Fibroblast of skin of right quadriceps (primary cell): ENCODE measurements around the gene PAEP.
A peak's percentile ranks its signal among the peaks of the same experiment; 100 is the strongest.

Experiments used
- DNase-seq: peaks from one replicate; pipeline ENCODE4 v3.0.0-alpha.2; 2013

Gene PAEP

GRCh38 chr9:135602789-135603481 is 41.4 kb downstream of the PAEP start:
- peak; percentile 17 for DNase-seq

DNA sequence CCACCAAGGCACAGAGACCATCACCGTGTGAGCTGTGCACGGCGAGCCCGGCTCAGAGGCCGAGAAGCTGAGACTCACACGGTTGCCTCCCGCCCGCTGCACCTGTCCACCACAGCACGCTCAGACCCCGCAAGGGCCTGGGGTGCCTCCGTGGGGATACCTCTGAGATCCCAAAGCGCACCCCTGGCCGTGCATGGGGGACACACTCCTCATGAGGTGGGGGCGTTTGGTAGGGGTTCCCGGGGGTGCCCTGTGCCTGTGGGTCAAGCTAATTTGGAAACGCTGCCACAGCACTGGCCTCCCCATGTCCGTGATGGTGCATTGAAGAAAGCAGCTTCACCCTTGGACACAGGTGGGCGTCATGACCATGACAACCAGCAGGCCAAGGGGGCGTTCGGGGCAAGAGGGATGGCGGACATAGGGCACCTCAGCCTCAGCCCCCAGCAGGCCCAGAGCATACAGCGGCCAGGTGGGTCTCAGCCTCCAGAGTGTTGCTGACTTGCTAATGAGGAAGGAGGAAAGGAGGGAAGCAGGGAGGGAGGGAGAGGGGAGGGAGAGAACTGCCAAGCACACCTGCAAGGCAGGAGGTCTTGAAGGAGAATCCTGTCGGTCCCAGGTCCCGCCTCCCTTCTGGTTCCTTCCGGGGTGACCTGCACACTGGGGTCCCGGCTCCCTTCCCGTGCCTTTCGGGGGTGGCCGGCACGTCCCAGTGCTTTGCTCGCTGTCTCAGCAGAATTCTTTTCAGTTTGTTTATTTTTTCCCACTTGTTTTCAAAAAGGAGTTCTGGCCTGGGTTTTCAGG is 43.1 kb downstream of the PAEP start:
- DNase-seq = no peak

DNA sequence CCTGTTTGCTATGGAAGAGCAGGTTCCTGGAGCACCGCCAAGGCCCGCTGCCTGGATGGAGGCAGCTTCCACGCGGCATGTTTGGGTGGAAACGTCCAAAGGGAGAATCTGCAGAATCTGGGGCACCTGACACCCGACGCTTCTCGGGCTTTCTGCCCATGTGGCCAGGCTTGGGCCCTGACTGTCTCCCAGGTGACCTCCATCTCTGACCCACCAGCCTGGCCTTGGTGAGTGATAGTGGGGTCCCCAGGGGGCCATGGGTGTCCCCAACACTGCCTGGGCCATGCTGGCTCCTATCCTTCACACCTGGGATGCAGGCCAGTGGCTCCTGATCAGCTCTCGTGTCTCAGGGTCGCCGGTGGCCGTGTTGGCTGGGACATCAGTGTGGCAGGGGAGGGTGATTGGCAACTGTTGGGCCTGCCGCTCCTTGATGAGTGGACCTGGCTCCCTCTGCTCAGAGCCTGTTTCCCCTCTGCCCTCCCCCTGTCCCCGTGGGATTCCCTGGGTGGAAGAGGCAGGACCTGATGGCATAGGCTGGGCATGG is 43.8 kb downstream of the PAEP start:
- no peak for DNase-seq

- no peak for DNase-seq
Observed at GRCh38 chr9:135606885-135607259, 45.3 kb downstream of the PAEP start.

GRCh38 chr9:135607401-135608293 is 46.1 kb downstream of the PAEP start:
- DNase-seq = no peak

DNA sequence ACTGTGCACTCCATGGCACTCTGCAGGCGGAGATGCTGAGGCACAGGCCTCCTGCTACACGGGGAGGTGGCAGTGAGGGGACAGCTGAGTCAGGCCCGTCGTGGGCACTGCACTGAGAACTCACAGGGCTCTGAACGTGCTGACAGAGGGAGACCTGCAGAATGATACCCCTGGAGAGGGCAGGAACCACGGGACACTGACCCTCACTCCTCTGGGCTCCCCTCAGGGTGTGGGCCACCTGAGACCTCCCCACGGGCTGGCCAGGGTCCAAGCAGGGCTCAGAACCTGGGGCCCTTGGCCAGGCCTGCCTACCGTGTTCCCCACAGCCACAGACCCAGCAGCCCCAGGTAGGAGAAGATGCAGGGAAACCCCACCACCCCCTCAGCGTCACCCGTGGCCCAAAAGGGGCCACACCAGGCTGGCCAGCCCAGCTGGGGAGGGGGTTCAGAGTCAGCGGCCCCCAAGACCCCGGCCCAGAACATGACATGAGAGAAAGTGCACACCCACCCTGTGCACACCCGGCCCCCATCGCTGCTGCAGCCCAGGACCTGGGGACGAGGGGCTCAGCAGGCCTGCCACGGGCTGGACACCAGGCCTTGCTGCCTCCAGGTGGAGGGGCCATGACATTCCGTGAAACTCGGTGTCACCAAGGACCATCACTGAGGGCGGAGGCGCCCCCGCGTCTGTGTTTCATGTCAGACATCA is 46.9 kb downstream of the PAEP start:
- DNase-seq = no peak

GRCh38 chr9:135608999-135609317 is 47.4 kb downstream of the PAEP start:
- no peak for DNase-seq

GRCh38 chr9:135609366-135609955 is 47.9 kb downstream of the PAEP start:
- DNase-seq = no peak

GRCh38 chr9:135610290-135611141 is 49.0 kb downstream of the PAEP start:
- DNase-seq = no peak

- DNase-seq = no peak
Observed at GRCh38 chr9:135611142-135611874, 49.8 kb downstream of the PAEP start.

DNA sequence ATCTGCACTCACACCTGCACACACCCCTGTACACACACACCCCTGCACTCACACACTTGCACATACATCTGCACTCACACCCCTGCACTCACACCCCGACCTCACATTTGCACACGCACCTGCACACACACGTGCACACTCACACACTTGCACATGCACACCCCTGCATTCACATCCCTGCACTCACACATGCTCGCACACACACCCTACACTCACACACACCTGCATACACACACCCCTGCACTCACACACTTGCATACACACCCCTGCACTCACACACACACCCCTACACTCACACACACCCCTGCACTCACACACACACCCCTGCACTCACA is 50.3 kb downstream of the PAEP start:
- DNase-seq = no peak

- no peak for DNase-seq
Observed at GRCh38 chr9:135612437-135612836, 50.9 kb downstream of the PAEP start.

DNA sequence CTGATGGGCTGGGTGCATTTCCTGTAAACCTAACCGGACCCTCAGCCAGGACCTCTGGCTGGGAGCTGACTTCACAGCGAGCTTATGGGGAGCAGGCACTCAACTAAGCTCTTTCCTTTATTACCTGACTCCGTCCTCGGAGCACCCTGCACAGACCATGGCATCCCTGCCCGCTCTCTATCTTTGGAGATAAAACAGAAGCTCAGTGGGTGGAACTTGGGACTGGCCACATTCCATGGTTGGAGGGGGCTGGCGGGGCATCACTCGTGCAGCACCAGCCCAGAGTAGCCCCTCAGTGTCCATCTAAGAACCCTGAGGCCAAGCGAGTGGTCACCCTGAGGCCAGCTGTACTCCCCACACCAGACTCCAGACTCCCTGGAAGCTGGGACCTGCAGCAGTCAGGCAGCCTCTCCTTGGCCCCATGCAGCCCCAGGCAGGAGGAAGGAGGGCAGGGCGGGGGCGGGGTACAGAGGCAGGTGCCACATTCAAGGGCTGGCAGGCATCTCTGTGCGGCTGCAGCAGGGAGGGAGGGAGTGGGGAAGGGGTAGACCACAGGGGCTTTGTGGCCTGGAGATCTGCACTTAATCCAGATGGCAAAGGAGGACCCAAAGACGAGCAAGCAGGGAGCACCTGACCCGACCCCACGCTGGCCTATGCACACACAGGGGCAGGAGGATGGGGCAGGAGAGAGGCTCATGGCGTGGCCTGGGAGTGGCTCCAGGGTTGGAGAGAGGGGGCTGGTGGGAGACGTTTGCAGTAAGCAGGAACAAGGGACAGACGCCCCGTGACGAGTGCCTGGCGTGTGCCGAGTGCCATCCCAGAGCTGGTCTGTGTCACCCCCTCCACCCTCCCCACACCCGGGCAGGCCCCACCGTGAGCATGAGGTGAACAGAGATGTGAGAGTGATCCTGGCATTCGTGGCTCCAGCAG is 51.7 kb downstream of the PAEP start:
- no peak for DNase-seq

DNA sequence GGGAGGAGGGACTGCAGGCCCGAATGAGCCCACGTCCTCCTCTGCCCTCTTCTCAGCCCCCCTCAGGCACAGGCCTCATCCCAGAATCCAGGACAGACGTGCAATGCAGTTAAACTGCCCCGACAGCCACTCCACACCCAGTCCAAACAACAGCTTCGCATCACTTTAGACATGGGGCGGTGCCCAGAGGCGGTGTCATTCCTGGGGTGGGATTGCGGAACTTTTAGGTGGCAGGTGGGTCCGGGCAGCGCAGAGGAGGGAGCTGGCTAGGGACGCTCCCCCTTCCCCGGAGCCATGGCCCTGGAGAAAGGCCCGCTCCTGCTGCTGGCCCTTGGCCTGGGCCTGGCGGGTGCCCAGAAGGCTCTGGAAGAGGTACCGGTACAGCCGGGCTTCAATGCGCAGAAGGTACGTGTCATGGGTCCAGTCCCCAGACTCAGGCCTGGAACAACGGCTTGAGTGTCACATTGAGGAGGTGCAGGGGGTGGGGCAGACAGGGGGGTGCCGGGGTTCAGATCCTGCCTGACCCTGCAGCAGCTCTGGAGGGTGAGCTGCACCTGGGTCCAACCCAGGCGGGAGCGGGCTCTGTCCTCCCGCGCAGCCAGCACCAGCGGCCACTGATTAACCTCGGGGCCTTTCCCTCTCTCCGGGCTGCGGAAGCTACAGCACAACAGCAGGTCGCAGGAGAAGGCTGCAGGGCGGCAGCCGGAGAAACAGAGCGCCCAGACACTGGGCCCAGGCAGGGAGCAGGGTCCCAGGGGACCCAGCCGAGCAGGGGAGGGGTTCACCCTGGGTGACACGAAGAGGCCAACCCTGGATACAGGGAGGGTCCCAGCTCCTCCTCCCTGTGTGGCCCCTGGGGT is 52.6 kb downstream of the PAEP start:
- no peak for DNase-seq

DNA sequence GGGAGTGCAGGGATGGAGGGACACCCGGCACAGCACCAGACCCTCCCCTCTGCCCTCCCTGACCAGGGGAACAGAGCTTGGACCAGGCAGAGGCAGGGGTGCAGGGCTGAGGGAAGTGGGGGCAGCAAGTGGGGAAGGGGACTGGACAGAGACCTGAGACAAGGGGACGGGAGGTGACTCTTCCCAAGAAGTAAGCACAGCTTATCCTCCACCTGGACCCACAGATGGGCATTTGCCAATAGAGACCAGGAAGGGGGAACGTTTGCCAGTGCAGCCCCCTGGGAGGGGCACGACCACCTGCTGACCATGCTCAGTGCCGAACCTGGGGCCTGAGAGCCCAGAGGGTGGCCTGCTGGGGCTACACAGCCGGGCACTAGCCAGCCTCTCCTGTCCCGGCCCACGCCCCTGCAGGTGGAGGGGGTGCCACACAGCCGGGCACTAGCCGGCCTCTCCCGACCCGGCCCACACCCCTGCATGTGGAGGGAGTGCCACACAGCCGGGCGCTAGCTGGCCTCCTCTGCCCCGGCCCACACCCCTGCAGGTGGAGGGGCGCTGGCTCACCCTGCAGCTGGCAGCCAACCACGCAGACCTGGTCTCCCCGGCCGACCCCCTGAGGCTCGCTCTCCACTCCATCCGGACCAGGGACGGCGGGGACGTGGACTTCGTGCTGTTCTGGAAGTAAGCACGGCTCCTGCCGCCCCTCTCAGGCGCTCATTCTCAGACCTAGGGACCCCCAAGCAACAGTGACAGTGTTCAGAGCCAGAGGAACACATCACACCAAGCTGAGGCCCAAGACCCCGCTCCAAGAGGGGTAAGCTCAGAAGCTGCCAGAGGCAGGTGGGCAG is 53.5 kb downstream of the PAEP start:
- no peak for DNase-seq

DNA sequence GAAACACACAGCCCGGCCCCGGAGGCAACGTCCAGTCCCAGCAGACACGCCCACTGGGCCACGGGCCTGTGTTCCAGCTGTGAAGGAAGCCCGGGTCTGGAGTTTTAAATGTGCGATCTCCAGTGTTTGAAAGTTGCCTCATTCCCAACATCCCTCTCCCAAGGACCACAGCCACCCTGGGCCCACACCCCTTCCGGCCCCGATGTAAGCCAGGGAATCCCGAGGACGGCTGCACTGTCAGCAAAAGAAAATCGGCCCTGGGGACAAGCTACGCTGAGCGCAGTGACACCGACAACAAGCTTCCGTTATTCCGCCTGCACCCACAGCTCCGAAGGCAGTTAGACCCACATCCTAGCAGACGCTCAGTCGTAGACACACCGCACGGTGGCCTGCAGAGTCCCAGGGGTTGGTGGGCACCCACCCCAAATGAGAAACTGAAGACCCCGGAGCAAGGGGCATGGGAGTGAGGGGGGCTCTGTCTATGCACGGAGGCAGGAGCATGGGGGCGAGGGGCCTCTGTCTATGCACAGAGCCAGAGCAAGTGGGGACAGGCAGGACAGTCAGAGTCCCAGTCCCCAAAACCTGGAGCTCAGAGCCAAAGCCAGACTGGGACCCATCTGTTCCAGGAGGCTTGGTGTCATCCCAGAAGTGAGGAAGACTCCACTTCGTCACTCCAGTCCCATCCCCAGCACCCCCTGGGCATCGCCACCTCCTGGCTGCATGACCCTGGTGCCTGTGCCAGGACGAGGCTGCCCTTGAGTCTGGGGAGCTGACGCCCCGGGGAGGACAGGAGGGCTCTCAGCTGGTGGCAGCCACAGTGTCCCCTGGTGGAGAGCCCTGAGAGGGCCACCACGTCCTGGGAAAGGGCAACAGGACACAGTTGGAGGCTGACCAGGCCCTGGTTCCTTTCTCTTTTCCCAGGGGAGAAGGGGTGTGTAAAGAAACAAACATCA is 54.4 kb downstream of the PAEP start:
- DNase-seq = no peak
